GM18907 (cell line): ENCODE results near the gene ATP5F1B.

Experiments
- ATAC-seq: cut with Tn5 transposase; IDR thresholded peaks from one replicate; pipeline ENCODE4 v1.9.1; 2021; ENCODE audit warnings: mild to moderate bottlenecking, moderate library complexity; ENCODE audit not compliant: unreplicated experiment

The ATP5F1B gene

GRCh38 chr12:56622535-56622934 lies 23.2 kb downstream of the ATP5F1B start:
- no peak for ATAC-seq

- ATAC-seq: no peak
Measured at GRCh38 chr12:56616925-56617324, 28.9 kb downstream of the ATP5F1B start.

- ATAC-seq: no peak
Measured at GRCh38 chr12:56616244-56616643, 29.5 kb downstream of the ATP5F1B start.

- no peak for ATAC-seq
Measured at GRCh38 chr12:56614627-56615026, 31.2 kb downstream of the ATP5F1B start.

- ATAC-seq: no peak
Measured at GRCh38 chr12:56604355-56604754, 41.4 kb downstream of the ATP5F1B start.

- ATAC-seq: no peak
Measured at GRCh38 chr12:56602239-56602638, 43.5 kb downstream of the ATP5F1B start.

GRCh38 chr12:56601503-56601902 lies 44.3 kb downstream of the ATP5F1B start:
- ATAC-seq: no peak

GRCh38 chr12:56600753-56601152 lies 45.0 kb downstream of the ATP5F1B start:
- no peak for ATAC-seq

- no peak for ATAC-seq
Measured at GRCh38 chr12:56599797-56600196, 46.0 kb downstream of the ATP5F1B start.

- no peak for ATAC-seq
Measured at GRCh38 chr12:56599041-56599440, 46.7 kb downstream of the ATP5F1B start.

GRCh38 chr12:56596815-56597214 lies 49.0 kb downstream of the ATP5F1B start:
- ATAC-seq: no peak

- ATAC-seq: no peak
Measured at GRCh38 chr12:56593909-56594621, 51.7 kb downstream of the ATP5F1B start.

GRCh38 chr12:56591961-56592360 lies 53.8 kb downstream of the ATP5F1B start:
- no peak for ATAC-seq

GRCh38 chr12:56591126-56591525 lies 54.7 kb downstream of the ATP5F1B start:
- no peak for ATAC-seq

GRCh38 chr12:56590237-56590830 lies 55.5 kb downstream of the ATP5F1B start:
- ATAC-seq: no peak

- ATAC-seq: no peak
Measured at GRCh38 chr12:56589783-56590182, 56.0 kb downstream of the ATP5F1B start.
